GM21390 (cell line): ENCODE results near the gene NCR3LG1.

Experiments
- ATAC-seq: cut with Tn5 transposase; IDR thresholded peaks from one replicate; pipeline ENCODE4 v1.9.1; 2021; ENCODE audit not compliant: unreplicated experiment

The NCR3LG1 gene

GRCh38 chr11:17351510-17352176, at the start of gene NCR3LG1:
TSS of gene NCR3LG1 (plus strand) at chr11:17351800. CDS start at chr11:17351970, 170 bp downstream.
- no peak for ATAC-seq

DNA sequence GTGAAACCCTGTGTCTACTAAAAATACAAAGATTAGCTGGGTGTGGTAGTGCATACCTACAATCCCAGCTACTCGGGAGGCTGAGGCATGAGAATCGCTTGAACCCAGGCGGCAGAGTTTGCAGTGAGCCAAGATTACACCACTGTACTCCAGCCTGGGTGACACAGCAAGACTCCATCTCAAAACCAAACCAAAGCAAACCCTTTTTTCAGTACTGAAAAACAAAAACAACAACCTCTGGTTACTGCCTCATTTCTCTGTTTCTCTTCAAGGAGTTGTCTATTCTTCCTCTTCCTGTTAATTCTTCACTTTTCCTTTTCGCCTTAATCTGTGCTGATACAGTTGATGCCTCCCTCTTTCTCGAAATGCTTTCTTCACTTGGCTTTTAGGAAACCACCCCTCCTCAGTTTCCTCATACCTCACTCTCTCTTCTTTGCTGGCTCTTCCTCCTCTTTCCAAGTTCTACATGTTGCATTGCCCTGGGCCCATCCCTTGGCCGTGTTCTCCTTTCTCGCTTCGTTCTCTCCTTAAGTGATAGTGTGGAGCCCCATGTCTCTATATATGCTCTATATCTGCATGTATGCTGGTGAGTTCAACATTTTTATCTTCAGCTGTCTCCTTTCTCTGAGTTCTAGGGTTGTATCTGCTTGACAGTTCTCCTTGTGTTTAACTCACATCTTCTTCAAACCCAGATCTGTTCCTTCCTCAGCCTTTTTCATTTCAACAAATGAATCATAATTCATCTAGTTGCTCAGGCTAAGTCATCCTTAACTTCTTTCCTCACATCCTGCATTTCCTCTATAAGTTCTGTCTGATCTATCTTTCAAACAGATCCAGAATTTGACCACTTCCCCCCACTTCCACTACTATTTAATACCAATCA, 38.0 kb upstream of the NCR3LG1 start:
- no peak for ATAC-seq

DNA sequence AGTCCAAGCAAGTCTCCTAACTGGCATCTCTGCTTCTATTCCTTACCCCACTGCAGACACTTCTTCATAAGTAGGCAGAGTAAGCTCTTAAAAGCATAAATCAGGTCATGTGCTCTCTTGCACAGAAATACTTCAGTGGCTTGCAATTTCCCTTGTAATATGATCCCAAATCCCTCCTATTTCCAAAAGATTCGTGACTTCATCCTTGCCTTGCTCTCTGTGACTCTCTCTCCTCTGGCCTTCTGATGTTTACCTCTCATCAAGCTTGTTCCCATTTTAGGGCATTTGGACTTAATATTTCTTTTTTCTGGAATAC, 37.4 kb upstream of the NCR3LG1 start:
- ATAC-seq: no peak

GRCh38 chr11:17314904-17315426, 36.6 kb upstream of the NCR3LG1 start:
- no peak for ATAC-seq

DNA sequence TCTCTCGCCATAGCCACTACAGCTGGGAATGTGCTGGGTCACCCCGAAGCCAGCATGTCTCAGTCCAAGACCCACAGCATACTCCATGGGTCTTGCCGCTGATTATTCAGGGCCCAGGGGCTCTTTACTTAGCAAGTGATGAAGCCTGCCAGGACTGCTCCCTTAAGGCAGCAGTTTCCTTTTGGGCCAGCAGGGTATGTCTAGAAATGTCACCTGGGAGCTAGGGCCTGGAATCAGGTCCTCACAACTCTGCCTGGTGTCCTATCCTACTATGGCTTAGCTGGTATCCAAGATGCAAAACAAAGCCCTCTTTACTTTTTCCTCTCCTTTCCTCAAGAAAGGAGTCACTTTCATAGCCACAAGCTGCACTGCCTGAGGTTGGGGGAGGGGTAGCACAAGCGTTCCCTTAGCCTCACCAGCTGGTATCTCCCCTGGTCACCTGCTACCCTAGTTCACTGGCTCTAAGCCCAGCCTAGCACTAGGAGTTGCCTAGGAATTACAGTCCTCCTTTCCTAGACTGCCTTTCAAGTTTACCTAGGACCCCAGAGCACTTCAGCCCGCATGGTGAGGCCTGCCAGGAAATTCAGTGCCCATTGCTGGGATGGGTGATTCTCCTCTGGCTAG, 22.6 kb upstream of the NCR3LG1 start:
- no peak for ATAC-seq

DNA sequence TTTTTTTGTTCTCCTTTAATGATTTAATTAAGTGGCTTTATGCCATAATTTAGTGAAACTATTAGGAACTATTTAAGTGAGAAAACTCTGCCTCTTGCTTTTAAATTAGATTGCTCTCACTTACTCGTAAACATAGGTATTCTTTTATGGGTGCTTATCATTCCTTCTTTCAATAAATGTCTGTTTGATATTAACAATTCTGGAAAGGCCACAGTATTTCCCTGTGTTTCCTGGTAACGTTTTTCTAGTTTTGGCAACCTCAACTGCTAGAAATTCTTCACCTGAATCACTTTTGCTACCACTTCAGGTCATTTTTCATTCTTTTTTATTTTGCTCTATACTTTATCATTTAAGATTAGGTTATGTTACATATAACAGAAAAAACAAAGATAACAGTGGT, 19.9 kb upstream of the NCR3LG1 start:
- no peak for ATAC-seq

GRCh38 chr11:17333799-17334586, 17.6 kb upstream of the NCR3LG1 start:
- no peak for ATAC-seq

DNA sequence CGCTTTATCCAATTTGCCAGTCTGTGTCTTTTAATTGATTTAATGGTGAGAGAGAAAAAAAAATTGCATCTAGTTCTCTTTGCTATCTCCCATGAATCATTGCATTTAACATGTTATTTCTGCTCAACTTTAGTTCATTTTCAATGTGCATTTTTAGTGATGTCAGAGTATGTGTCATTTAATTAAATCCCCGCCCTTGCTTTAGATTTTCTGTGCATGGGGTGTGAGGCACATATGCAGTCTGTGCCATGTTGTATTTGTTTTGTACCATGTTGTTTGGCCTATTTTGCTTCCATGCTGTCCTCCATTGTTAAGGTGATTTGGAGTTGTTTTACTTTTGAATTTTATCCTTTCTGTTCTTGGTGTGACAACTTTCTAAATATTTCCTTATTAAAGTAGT, 8.3 kb upstream of the NCR3LG1 start:
- ATAC-seq: no peak

DNA sequence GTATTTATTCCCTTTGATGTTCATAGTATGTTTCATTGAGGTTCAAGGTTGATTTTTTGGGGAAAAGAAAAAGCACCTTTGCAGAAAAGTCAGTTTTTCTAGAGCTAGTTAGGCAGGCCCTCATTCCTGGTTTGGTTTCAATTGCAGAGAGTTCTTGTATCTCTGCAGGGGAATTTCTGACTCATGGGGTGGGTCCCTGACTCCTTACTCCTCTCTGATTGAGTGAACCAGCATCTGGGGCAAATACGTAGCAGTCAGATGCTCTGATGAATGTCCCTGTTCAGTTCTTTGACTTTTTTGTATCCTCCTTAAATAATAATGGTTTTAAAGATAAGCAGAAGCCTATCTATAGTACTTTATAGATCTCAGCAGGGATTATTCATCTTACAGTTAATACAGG, 7.7 kb upstream of the NCR3LG1 start:
- ATAC-seq: no peak

DNA sequence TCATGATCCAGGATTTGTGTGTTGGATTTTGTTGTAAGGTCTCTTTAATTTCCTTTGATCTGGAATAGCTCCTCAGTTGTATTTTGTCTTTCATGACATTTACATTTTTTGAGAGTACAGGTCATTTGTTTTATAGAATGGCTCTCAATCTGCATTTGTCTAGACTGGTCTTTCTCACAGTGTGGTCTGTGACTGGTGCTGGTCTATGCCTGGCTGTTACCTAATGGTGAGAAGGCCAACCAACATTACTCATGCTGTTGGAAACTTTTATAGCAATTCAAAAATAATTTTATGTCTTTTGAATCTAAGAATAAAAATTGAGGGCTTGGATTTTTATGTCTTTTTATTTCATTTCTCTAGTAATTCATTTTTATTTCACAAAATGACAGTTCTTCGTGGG, 3.9 kb upstream of the NCR3LG1 start:
- no peak for ATAC-seq

DNA sequence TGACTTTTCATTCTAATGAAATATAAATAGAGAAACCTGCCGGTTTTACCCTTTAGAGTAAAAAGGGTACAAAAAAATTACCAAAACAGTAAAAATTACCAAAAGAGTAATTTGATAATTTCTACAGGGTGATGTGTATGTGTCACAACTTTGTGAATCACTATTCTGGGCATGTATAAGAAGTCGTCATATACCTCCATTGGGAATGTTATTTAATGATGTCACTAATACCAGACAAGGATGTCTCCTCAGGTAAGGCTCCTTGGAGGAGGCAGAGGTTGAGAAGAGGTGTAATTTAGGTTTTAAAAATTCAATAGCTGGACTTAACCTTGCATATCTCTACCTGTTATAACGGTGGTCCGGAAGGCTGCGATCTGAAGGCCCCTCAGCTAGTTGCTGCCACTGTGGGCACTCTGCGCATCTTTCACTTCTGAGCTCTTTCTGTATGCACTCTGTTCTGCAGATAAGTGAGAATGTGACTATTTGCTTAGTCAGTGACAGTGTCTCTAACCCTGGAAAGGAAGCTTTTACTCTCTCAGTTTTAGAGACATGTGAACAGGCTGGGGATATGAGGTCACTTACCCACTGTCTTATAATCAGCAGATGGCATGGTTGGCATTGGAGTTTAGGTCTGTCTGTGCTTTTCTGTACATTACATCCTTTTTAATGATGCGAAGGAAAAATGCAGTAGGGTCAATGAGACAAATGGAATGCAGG, 987 bp upstream of the NCR3LG1 start:
- ATAC-seq: no peak

GRCh38 chr11:17351172-17351509, 459 bp upstream of the NCR3LG1 start:
- ATAC-seq: no peak

DNA sequence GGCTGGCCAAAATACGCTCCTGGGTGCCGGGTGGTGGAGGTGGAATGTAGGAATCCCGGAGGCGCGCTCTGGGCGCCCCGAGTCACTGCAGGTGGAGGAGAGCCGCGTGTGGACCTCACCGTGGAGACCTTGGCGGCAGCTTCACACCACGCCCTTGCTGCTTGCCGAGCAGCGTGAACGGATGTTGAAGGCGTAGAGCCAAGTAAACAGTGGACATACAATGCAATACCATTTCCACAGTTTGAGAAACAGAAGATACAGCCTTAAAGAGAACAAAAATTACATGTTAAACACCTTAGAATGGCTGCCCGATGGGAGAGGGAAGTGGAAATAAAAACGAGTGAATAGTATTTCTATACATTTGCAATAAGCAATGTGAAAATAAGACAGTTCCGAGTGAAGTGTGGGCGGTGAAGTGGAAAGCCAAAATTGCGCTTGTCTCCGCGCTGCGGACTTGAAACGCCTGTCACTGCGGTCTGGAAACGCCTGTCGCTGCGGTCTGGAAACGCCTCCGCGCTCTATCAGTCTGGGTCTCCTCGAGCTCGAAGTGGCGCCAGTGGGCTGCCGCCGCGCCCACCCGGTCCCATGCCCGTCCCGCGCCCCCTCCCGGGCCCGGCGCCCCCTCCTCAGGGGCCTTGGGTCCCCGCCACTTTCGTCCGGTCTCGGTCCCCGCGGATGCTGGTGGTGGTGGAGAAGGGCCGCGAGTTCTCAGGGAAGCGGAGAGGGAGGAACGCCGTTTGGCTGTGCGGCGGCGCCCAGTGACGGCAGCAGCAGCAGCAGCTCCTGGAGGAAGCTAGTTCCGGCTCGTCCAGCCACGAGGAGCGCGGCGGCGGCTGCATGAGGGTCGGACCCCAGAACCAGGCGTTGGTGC, 1.6 kb downstream of the NCR3LG1 start:
- peak; percentile 47 for ATAC-seq

- ATAC-seq: no peak
Measured at GRCh38 chr11:17353821-17354600, 2.4 kb downstream of the NCR3LG1 start.

- peak; percentile 46 for ATAC-seq
Measured at GRCh38 chr11:17354601-17354991, 3.0 kb downstream of the NCR3LG1 start.

GRCh38 chr11:17366495-17366894, 14.9 kb downstream of the NCR3LG1 start:
- ATAC-seq: no peak

GRCh38 chr11:17368551-17368950, 17.0 kb downstream of the NCR3LG1 start:
- ATAC-seq: no peak

GRCh38 chr11:17369094-17369493, 17.5 kb downstream of the NCR3LG1 start:
- no peak for ATAC-seq
